Glomerular endothelial cell (primary cell): ENCODE measurements around the gene CIC. TPM values are rescaled to one million over a fixed set of nuclear protein-coding genes. Genes with fewer than 3 reads are reported as not detected.

Experiments
- DNase-seq: peaks from one replicate; pipeline ENCODE4 v3.0.0-alpha.2; 2011; ENCODE audit warnings: low read depth, low spot score; ENCODE audit errors: extremely low read depth
- total RNA-seq: library from RNA; depleted of rRNA; stranded (reverse); fragments of >200 nt; gene quantifications from 2 replicates; pipeline ENCODE4 v1.2.3, GENCODE V29; 2015

CIC gene
- total RNA-seq, 1 donor from 2014 or later = 80.2 TPM

GRCh38 chr19:42285988-42286348 lies 16.9 kb downstream of the CIC start:
- DNase-seq = no peak

GRCh38 chr19:42286349-42287016 lies 17.4 kb downstream of the CIC start:
- no peak for DNase-seq

GRCh38 chr19:42287017-42287826 lies 18.2 kb downstream of the CIC start:
- DNase-seq = no peak

GRCh38 chr19:42287827-42288107 lies 18.7 kb downstream of the CIC start:
- no peak for DNase-seq

GRCh38 chr19:42288387-42288786 lies 19.3 kb downstream of the CIC start:
- no peak for DNase-seq

- no peak for DNase-seq
These were observed 20.0 kb downstream of the CIC start for GRCh38 chr19:42288881-42289555.

- DNase-seq = no peak
These were observed 20.5 kb downstream of the CIC start for GRCh38 chr19:42289556-42290041.

GRCh38 chr19:42290136-42290522 lies 21.1 kb downstream of the CIC start:
- DNase-seq = no peak

- DNase-seq = no peak
These were observed 21.7 kb downstream of the CIC start for GRCh38 chr19:42290523-42291434.

GRCh38 chr19:42291435-42291810 lies 22.4 kb downstream of the CIC start:
- no peak for DNase-seq

GRCh38 chr19:42292042-42292960 lies 23.2 kb downstream of the CIC start:
- DNase-seq = no peak

- DNase-seq = no peak
These were observed 23.9 kb downstream of the CIC start for GRCh38 chr19:42292963-42293362.

- no peak for DNase-seq
These were observed 24.5 kb downstream of the CIC start for GRCh38 chr19:42293540-42293939.

GRCh38 chr19:42293948-42294347 lies 24.9 kb downstream of the CIC start:
- DNase-seq = no peak

GRCh38 chr19:42294471-42295137 lies 25.6 kb downstream of the CIC start:
- DNase-seq = no peak

GRCh38 chr19:42295342-42295741 lies 26.3 kb downstream of the CIC start:
- no peak for DNase-seq

GRCh38 chr19:42295831-42296525 lies 26.9 kb downstream of the CIC start:
- DNase-seq = no peak

- DNase-seq = no peak
These were observed 28.0 kb downstream of the CIC start for GRCh38 chr19:42297039-42297438.
